ENCODE measurements around the gene CTCFL. TPM values are rescaled to one million over a fixed set of nuclear protein-coding genes. Genes with fewer than 3 reads are reported as not detected.

The CTCFL gene
- total RNA-seq, 1 donor from 2014 or later, result 0.27 TPM

GRCh38 chr20:57460781-57461465 is 64.0 kb downstream of the CTCFL start:
- intact Hi-C loops (cut with DNase I), result no loop called here
- DNase-seq (ENCODE audit: low spot score) (no peak), ATAC-seq (no peak)

GRCh38 chr20:57459897-57460296 is 65.0 kb downstream of the CTCFL start:
- DNase-seq (ENCODE audit: low spot score), result no peak
- ATAC-seq, result no peak
- intact Hi-C loops (cut with DNase I), result no loop called here

GRCh38 chr20:57459278-57459677 is 65.7 kb downstream of the CTCFL start:
- ATAC-seq (no peak), DNase-seq (ENCODE audit: low spot score) (no peak)
- intact Hi-C loops (cut with DNase I), result no loop called here

GRCh38 chr20:57458400-57459160 is 66.4 kb downstream of the CTCFL start:
- ATAC-seq, result no peak
- intact Hi-C loops (cut with DNase I), result no loop called here
- no peak for DNase-seq (ENCODE audit: low spot score)

GRCh38 chr20:57457243-57458095 is 67.5 kb downstream of the CTCFL start:
- ATAC-seq, result no peak
- intact Hi-C loops (cut with DNase I), result no loop called here
- no peak for DNase-seq (ENCODE audit: low spot score)

- DNase-seq (ENCODE audit: low spot score), result no peak
- no peak for ATAC-seq
- intact Hi-C loops (cut with DNase I), result no loop called here
Measured at GRCh38 chr20:57456116-57456515, 68.8 kb downstream of the CTCFL start.

- no peak for ATAC-seq
- no peak for DNase-seq (ENCODE audit: low spot score)
- intact Hi-C loops (cut with DNase I), result no loop called here
Measured at GRCh38 chr20:57455386-57455785, 69.6 kb downstream of the CTCFL start.

GRCh38 chr20:57451795-57452661 is 72.9 kb downstream of the CTCFL start:
- no peak for DNase-seq (ENCODE audit: low spot score)
- intact Hi-C loops (cut with DNase I), result no loop called here
- ATAC-seq, result no peak

GRCh38 chr20:57451431-57451794 is 73.5 kb downstream of the CTCFL start:
- DNase-seq (ENCODE audit: low spot score) (no peak), ATAC-seq (no peak)
- intact Hi-C loops (cut with DNase I), result no loop called here

GRCh38 chr20:57450931-57451330 is 74.0 kb downstream of the CTCFL start:
- DNase-seq (ENCODE audit: low spot score), result no peak
- intact Hi-C loops (cut with DNase I), result no loop called here
- no peak for ATAC-seq

GRCh38 chr20:57450419-57450818 is 74.5 kb downstream of the CTCFL start:
- DNase-seq (ENCODE audit: low spot score), result no peak
- intact Hi-C loops (cut with DNase I), result no loop called here
- peak; percentile 62 for ATAC-seq

- intact Hi-C loops (cut with DNase I), result no loop called here
- DNase-seq (ENCODE audit: low spot score) (no peak), ATAC-seq (no peak)
Measured at GRCh38 chr20:57449398-57450354, 75.3 kb downstream of the CTCFL start.

GRCh38 chr20:57448764-57449354 is 76.1 kb downstream of the CTCFL start:
- ATAC-seq (no peak), DNase-seq (ENCODE audit: low spot score) (no peak)
- intact Hi-C loops (cut with DNase I), result no loop called here

Other genes starting within 250 kb of the CTCFL start
- not detected for gene SPO11, start 195.3 kb downstream of the CTCFL start, total RNA-seq
- 17.5 TPM for gene RAE1, start 173.9 kb downstream of the CTCFL start, total RNA-seq
- 28.1 TPM for gene RBM38, start 133.7 kb downstream of the CTCFL start, total RNA-seq
- 5.3 TPM for gene PCK1, start 36.0 kb upstream of the CTCFL start, total RNA-seq
- gene ZBP1, start 95.3 kb upstream of the CTCFL start, total RNA-seq, result 0.49 TPM
- gene PMEPA1, start 184.9 kb upstream of the CTCFL start, total RNA-seq, result 26.3 TPM

Measured in sciatic nerve (tissue), 2 donors.